Measurements from ENCODE around the gene RAB6B. TPM values are rescaled to one million over a fixed set of nuclear protein-coding genes. Genes with fewer than 3 reads are reported as not detected.
A peak's percentile ranks its signal among the peaks of the same experiment; 100 is the strongest.

RAB6B gene
- polyA plus RNA-seq, 2 of the 4 experiments (the other 2 are of a cell fraction) = 2.4 to 2.5 TPM

DNA sequence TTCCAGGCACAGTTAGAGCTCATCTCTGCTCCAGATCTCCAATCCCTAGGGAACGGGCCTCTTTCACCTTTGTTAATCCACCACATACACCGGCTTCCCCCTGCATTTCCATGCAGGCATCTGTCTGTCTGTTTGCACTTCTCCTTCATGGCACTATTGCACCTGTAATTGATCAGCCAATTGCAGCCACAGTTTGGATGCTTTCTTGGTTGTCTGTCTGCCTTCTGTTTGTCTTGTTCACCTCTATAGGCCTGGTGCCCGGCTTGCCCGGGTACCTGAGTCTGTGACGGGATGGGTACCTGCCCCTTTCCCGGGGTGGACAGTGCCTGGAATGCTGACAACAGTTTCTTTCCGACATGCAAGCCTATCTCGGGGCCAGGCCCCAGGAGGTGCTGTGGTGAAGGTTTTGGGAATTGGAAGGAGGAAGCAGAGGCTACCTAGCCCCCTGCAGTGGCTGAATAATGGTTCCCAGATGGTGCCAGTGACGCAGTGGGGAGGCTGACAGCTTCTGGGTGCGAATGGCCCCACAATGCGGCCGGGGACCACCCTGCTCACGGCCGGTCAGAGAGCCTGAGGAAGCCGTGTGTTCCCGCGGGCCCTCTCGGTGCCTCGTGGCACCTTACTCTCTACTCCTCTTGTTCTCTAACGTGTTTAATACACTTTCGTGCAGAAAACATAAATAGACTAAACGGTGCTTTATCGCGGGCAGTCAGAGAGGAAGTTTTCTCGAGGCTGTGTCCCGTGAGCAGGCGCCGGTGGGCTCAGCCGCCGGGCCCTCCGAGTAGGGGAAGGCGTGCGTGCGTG lies 31.3 kb upstream of the RAB6B start:
- Histone ChIP-seq H3K4me3 (peak overlapping the region; percentile 60), H3K27ac (peak overlapping the region; percentile 61 to 83; a peak in 5 of 6 replicates), H3K4me2 (peak overlapping the region; percentile 95), H3K9me3 (no peaks in the 10 kb centered on the region), H3K4me1 (no peaks in the 10 kb centered on the region)
- WGBS (ENCODE audit: missing lambda C conversion rate) = 38% methylated on average over 33 of the region's 34 CpGs
- ChIA-PET CTCF (interaction anchor here (0.7 to 5.1 kb wide), 5 partner anchors 16 to 482 kb away, joined by 3 to 49 read pairs (median 8); no protein-coding TSS in a partner anchor), POLR2A (no interaction called here)
- DNase-seq (ENCODE audit: low read depth in 1 of 2, low spot score in 1 of 2) (no peak), FAIRE-seq (no peak), ATAC-seq (peak; percentile 59 to 68; a peak in 5 of 6 replicates)
- TF ChIP-seq ATOH8 (CRISPR knock-in tag; IDR thresholded peaks at IDR 0.05; ENCODE audit: low read depth) (no peak), FOSB (CRISPR knock-in tag; IDR thresholded peaks at IDR 0.05) (no peak), ZC3H11A (IDR thresholded peaks at IDR 0.05) (no peak)

GRCh38 chr3:133925960-133926735 lies 30.5 kb upstream of the RAB6B start:
- FAIRE-seq = no peak
- CTCF ChIA-PET = interaction anchor here (0.8 to 1.9 kb wide), 2 partner anchors 15 to 108 kb away, joined by 3 to 10 read pairs; no protein-coding TSS in a partner anchor

More at GRCh38 chr3:133925960-133926735, 30.5 kb upstream of the RAB6B start:
- no peak for DNase-seq (ENCODE audit: low read depth in 1 of 2, low spot score in 1 of 2)
- POLR2A ChIA-PET = no interaction called here
- WGBS (ENCODE audit: missing lambda C conversion rate) = 91% methylated on average over 9 of the region's 10 CpGs
- Histone ChIP-seq H3K9me3 (no peaks in the 10 kb centered on the region), H3K4me3 (no peak overlapping the region), H3K4me2 (no peak overlapping the region), H3K27ac (no peak overlapping the region), H3K4me1 (no peaks in the 10 kb centered on the region)
- ATAC-seq = no peak
- TF ChIP-seq POLR2A (IDR thresholded peaks at IDR 0.05; ENCODE audit: low read length) (no peak), TP53 (CRISPR knock-in tag; IDR thresholded peaks at IDR 0.05) (no peak), ESRRA (IDR thresholded peaks at IDR 0.05; ENCODE audit: borderline replicate concordance, low read length) (no peak), NFE2L2 (conservative IDR thresholded peaks at IDR 0.05; ENCODE audit: low read length) (no peak), CEBPB (IDR thresholded peaks at IDR 0.05) (no peak), EHMT2 (IDR thresholded peaks at IDR 0.05; ENCODE audit: low read depth) (no peak), NPAS2 (CRISPR knock-in tag; IDR thresholded peaks at IDR 0.05; ENCODE audit: borderline replicate concordance) (no peak), REST (IDR thresholded peaks at IDR 0.05) (no peak), HDAC2 (IDR thresholded peaks at IDR 0.05) (no peak)
- TF ChIP-seq, protein P1, sequence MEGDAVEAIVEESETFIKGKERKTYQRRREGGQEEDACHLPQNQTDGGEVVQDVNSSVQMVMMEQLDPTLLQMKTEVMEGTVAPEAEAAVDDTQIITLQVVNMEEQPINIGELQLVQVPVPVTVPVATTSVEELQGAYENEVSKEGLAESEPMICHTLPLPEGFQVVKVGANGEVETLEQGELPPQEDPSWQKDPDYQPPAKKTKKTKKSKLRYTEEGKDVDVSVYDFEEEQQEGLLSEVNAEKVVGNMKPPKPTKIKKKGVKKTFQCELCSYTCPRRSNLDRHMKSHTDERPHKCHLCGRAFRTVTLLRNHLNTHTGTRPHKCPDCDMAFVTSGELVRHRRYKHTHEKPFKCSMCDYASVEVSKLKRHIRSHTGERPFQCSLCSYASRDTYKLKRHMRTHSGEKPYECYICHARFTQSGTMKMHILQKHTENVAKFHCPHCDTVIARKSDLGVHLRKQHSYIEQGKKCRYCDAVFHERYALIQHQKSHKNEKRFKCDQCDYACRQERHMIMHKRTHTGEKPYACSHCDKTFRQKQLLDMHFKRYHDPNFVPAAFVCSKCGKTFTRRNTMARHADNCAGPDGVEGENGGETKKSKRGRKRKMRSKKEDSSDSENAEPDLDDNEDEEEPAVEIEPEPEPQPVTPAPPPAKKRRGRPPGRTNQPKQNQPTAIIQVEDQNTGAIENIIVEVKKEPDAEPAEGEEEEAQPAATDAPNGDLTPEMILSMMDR (IDR thresholded peaks at IDR 0.05) = no peak
